ENCODE measurements around the gene LYPD6. TPM values are rescaled to one million over a fixed set of nuclear protein-coding genes. Genes with fewer than 3 reads are reported as not detected.

The LYPD6 gene
- total RNA-seq, 1 donor from 2014 or later, result 0.47 TPM

DNA sequence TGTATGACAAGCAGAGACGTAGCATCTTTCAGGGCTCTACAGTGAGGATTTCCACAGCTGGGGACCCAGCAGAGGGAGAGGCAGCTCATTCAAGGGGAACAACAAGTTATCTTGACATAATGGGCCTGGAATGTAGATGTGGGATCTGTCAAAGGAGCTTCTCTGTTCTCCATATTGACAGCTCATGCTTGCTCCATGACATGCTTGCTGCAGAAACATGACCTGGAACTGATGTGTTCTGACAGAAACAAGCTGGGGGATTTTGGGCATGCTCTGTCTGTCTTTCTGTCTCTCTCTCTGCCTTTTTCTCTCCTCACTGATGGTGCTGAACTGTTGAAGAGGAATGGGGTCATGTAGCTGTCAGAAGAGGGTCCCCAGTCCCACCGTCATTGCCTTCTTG lies 177.6 kb downstream of the LYPD6 start:
- ATAC-seq (no peak), DNase-seq (no peak)
- H3K9me3 ChIP-seq, result no peaks in the 10 kb centered on the region
- H3K27ac ChIP-seq, result no peak overlapping the region
- TF ChIP-seq, protein P1, sequence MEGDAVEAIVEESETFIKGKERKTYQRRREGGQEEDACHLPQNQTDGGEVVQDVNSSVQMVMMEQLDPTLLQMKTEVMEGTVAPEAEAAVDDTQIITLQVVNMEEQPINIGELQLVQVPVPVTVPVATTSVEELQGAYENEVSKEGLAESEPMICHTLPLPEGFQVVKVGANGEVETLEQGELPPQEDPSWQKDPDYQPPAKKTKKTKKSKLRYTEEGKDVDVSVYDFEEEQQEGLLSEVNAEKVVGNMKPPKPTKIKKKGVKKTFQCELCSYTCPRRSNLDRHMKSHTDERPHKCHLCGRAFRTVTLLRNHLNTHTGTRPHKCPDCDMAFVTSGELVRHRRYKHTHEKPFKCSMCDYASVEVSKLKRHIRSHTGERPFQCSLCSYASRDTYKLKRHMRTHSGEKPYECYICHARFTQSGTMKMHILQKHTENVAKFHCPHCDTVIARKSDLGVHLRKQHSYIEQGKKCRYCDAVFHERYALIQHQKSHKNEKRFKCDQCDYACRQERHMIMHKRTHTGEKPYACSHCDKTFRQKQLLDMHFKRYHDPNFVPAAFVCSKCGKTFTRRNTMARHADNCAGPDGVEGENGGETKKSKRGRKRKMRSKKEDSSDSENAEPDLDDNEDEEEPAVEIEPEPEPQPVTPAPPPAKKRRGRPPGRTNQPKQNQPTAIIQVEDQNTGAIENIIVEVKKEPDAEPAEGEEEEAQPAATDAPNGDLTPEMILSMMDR (IDR thresholded peaks at IDR 0.05), result no peak
- no peak overlapping the region for H3K4me3 ChIP-seq
- H3K4me1 ChIP-seq, result no peaks in the 10 kb centered on the region
- H3K27me3 ChIP-seq (ENCODE audit: low read depth), result no peaks in the 10 kb centered on the region
- intact Hi-C loops (cut with DNase I), result no loop called here
- no peaks in the 10 kb centered on the region for H3K36me3 ChIP-seq

DNA sequence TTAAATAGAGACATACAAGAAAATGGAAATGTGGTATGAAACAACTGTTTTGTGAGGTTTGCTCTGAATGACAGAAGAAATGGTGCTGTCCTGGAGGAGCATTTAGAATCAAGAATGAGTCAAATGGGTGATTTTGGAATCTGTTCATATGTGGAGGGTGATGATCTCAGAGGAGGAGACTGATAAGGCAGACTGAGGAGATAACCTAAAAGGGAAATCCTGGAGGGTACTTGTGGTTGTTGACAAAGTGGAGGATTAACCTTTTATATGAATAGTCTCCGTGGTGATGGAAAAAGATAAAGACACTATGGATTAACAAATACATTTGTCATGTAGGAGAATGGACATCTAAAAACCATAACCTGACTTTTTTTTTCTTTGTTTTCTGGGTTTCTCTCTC lies 183.1 kb downstream of the LYPD6 start:
- H3K27me3 ChIP-seq (ENCODE audit: low read depth), result no peaks in the 10 kb centered on the region
- no peaks in the 10 kb centered on the region for H3K4me1 ChIP-seq
- H3K27ac ChIP-seq, result no peak overlapping the region
- ATAC-seq (no peak), DNase-seq (no peak)
- H3K36me3 ChIP-seq, result no peaks in the 10 kb centered on the region
- no peak overlapping the region for H3K4me3 ChIP-seq
- H3K9me3 ChIP-seq, result no peaks in the 10 kb centered on the region
- TF ChIP-seq, protein P1 (IDR thresholded peaks at IDR 0.05), result no peak
- intact Hi-C loops (cut with DNase I), result no loop called here
